ENCODE data around the gene BFSP1. TPM values are rescaled to one million over a fixed set of nuclear protein-coding genes. Genes with fewer than 3 reads are reported as not detected.

Gene BFSP1
- total and polyA plus RNA-seq, 2 of the 8 experiments (the other 6 are each of a cell fraction or from before 2014, with no cell fraction given) = 1.5 to 2.5 TPM

GRCh38 chr20:17493173-17493572 is 38.0 kb downstream of the BFSP1 start:
- Histone ChIP-seq H4K5ac (ENCODE audit: insufficient read length, low read depth, low read length) (no peak overlapping the region), H3K23ac (ENCODE audit: insufficient read length) (no peak overlapping the region), H3K4ac (replicated peaks; ENCODE audit: insufficient read length, low read depth, low read length) (no peak overlapping the region), H3K27me3 (replicated peaks in 1 of 4; ENCODE audit: control insufficient read depth in 3 of 4, extremely low read depth in 1 of 4, insufficient read depth in 3 of 4, low read length in 3 of 4) (no peaks in the 10 kb centered on the region), H2AK5ac (ENCODE audit: low read depth, low read length) (no peak overlapping the region), H2BK120ac (replicated peaks; ENCODE audit: low read depth, low read length) (no peak overlapping the region), H3K4me2 (ENCODE audit: insufficient read depth in 1 of 2, low read depth in 2 of 2, low read length in 2 of 2) (no peak overlapping the region), H4K8ac (ENCODE audit: extremely low read depth, insufficient read depth, low read length) (no peak overlapping the region), H2BK15ac (ENCODE audit: low read length) (no peak overlapping the region), H4K20me1 (replicated peaks in 1 of 2; ENCODE audit: control insufficient read depth in 1 of 2, insufficient read depth in 2 of 2, low read length in 2 of 2) (no peaks in the 10 kb centered on the region), H2BK5ac (ENCODE audit: low read depth, low read length) (no peak overlapping the region), H3K9ac (replicated peaks in 1 of 4; ENCODE audit: extremely low read depth in 1 of 4, low read depth in 3 of 4, low read length in 3 of 4) (no peak overlapping the region), H2BK20ac (ENCODE audit: low read length) (no peak overlapping the region), H3K27ac (ENCODE audit: low read depth, low read length) (no peak overlapping the region), H3K79me1 (ENCODE audit: low read depth, low read length) (no peaks in the 10 kb centered on the region), H3K36me3 (ENCODE audit: control insufficient read depth in 2 of 4, insufficient read depth in 4 of 4, low read length in 3 of 4) (no peaks in the 10 kb centered on the region), H3K4me1 (replicated peaks in 1 of 4; ENCODE audit: control insufficient read depth in 3 of 4, insufficient read depth in 4 of 4, low read length in 3 of 4) (no peaks in the 10 kb centered on the region), H2BK12ac (ENCODE audit: low read depth, low read length) (no peak overlapping the region), H4K91ac (replicated peaks; ENCODE audit: insufficient read length, low read length) (no peak overlapping the region), H3K4me3 (ENCODE audit: extremely low read depth in 1 of 4, insufficient read depth in 2 of 4, low read depth in 3 of 4, low read length in 4 of 4) (no peak overlapping the region), H3K14ac (ENCODE audit: insufficient read length) (no peak overlapping the region), H3K18ac (ENCODE audit: extremely low read depth, low read length) (no peak overlapping the region), H3K9me3 (ENCODE audit: insufficient read depth in 2 of 2, low read depth in 1 of 2, low read length in 1 of 2) (no peaks in the 10 kb centered on the region), H3K23me2 (ENCODE audit: low read depth, low read length) (no peaks in the 10 kb centered on the region), H3K56ac (replicated peaks; ENCODE audit: insufficient read length, low read depth, low read length) (no peak overlapping the region), H3K79me2 (ENCODE audit: control insufficient read depth in 1 of 2, insufficient read depth in 2 of 2, low read length in 2 of 2) (no peaks in the 10 kb centered on the region), H2AFZ (ENCODE audit: low read length) (no peak overlapping the region)
- ChIA-PET POLR2A (ENCODE audit: partially characterized antibody) (interaction anchor here (0.6 kb wide), 1 partner anchor 196 kb away, joined by 3 read pairs; no protein-coding TSS in a partner anchor), CTCF (ENCODE audit: partially characterized antibody) (interaction anchor here (1.2 to 1.8 kb wide), 2 partner anchors 10 to 12 kb away, joined by 5 read pairs; no protein-coding TSS in a partner anchor)
- FAIRE-seq (no peak), DNase-seq (ENCODE audit: low read depth in 1 of 2, low spot score in 2 of 2) (no peak)
- 89% methylated on average over 2 of the region's 2 CpGs; no CpG with 5 or more reads in 1 of the 2 experiments for WGBS, 2 experiments (ENCODE audit: extremely low coverage in 1 of 2, insufficient coverage in 1 of 2, insufficient read length in 1 of 2, insufficient replicate concordance in 2 of 2, low coverage in 1 of 2, low lambda C conversion rate in 2 of 2, missing lambda C conversion rate in 1 of 2)
- TF ChIP-seq MAX (IDR thresholded peaks at IDR 0.05) (no peak), HDAC6 (IDR thresholded peaks at IDR 0.05; ENCODE audit: low read depth, low read length) (no peak), EZH2 (IDR thresholded peaks at IDR 0.05; ENCODE audit: low read depth, low read length, severe bottlenecking) (no peak), JUN (IDR thresholded peaks at IDR 0.05; ENCODE audit: low read depth, low read length) (no peak), KDM1A (IDR thresholded peaks at IDR 0.05; ENCODE audit: borderline replicate concordance, low read length) (no peak), RNF2 (IDR thresholded peaks at IDR 0.05; ENCODE audit: borderline replicate concordance, low read depth, low read length, missing control alignments, poor library complexity, severe bottlenecking) (no peak), E2F6 (IDR thresholded peaks at IDR 0.05) (no peak), BCL11A (IDR thresholded peaks at IDR 0.05; ENCODE audit: low read depth in 2 of 2, low read length in 2 of 2) (no peak), ATF2 (IDR thresholded peaks at IDR 0.05; ENCODE audit: low read length) (no peak)
